Mesenchymal stem cell (in vitro differentiated cells and primary cell): ENCODE results near the gene CCNB1.

ENCODE experiments used
- DNase-seq: peaks from one replicate; pipeline ENCODE4 v3.0.0-alpha.2; 2013
- H2AFZ ChIP-seq: one replicate; pipeline ENCODE4 v1.6.1; 2013; ENCODE audit warnings: low read depth, mild to moderate bottlenecking, control low read depth, inconsistent platforms, low read length, moderate library complexity
- H2AK5ac ChIP-seq: 2 replicates; pipeline ENCODE4 v1.6.1; 2013; ENCODE audit warnings: low read length, moderate library complexity, mild to moderate bottlenecking, inconsistent platforms; ENCODE audit not compliant: severe bottlenecking
- H2BK120ac ChIP-seq: one replicate; pipeline ENCODE4 v1.6.1; 2013; ENCODE audit warnings: low read depth, mild to moderate bottlenecking, inconsistent platforms, low read length, moderate library complexity
- H2BK12ac ChIP-seq, 2 experiments: one replicate each; pipeline ENCODE4 v1.6.1; 2013; ENCODE audit warnings: inconsistent platforms in 2 of 2, low read length in 2 of 2, mild to moderate bottlenecking in 2 of 2, moderate library complexity in 2 of 2, control low read depth in 1 of 2
- H2BK15ac ChIP-seq: one replicate; pipeline ENCODE4 v1.6.1; 2013; ENCODE audit warnings: mild to moderate bottlenecking, low read depth, inconsistent platforms; ENCODE audit not compliant: poor library complexity, severe bottlenecking
- H2BK5ac ChIP-seq: 2 replicates; pipeline ENCODE4 v1.6.1; 2013; ENCODE audit warnings: low read depth, mild to moderate bottlenecking, low read length, control low read depth, inconsistent platforms; ENCODE audit not compliant: poor library complexity, severe bottlenecking
- H3K14ac ChIP-seq, 2 experiments: one replicate each; pipeline ENCODE4 v1.6.1; 2013; ENCODE audit warnings: inconsistent platforms in 2 of 2, low read length in 2 of 2, control low read depth in 1 of 2, mild to moderate bottlenecking in 1 of 2, moderate library complexity in 1 of 2
- H3K18ac ChIP-seq, 2 experiments: one replicate each; pipeline ENCODE4 v1.6.1; 2013; ENCODE audit warnings: inconsistent platforms in 2 of 2, low read length in 2 of 2, control low read depth in 1 of 2, low read depth in 1 of 2, mild to moderate bottlenecking in 1 of 2
- H3K23ac ChIP-seq, 2 experiments: one replicate each; pipeline ENCODE4 v1.6.1; 2013; ENCODE audit warnings: inconsistent platforms in 2 of 2, low read length in 2 of 2, mild to moderate bottlenecking in 2 of 2, moderate library complexity in 2 of 2, control low read depth in 1 of 2
- H3K27ac ChIP-seq: 2 replicates; pipeline ENCODE4 v1.5.1; 2013; ENCODE audit warnings: mild to moderate bottlenecking, moderate library complexity, low read length, control low read depth, inconsistent platforms; ENCODE audit not compliant: poor library complexity, severe bottlenecking
- H3K27me3 ChIP-seq, 2 experiments: 2 replicates each; pipeline versions ENCODE4 v1.6.1 to v1.7.0; 2013; ENCODE audit warnings: low read length in 2 of 2, mild to moderate bottlenecking in 2 of 2, moderate library complexity in 2 of 2, control low read depth in 1 of 2, inconsistent platforms in 1 of 2; ENCODE audit not compliant: control insufficient read depth in 1 of 2, insufficient read depth in 1 of 2
- H3K36me3 ChIP-seq, 2 experiments: 2 replicates each; pipeline versions ENCODE4 v1.6.1 to v1.7.0; 2013; ENCODE audit warnings: low read length in 2 of 2, control low read depth in 1 of 2, inconsistent platforms in 1 of 2, low read depth in 1 of 2, mild to moderate bottlenecking in 1 of 2; ENCODE audit not compliant: insufficient read depth in 2 of 2, control insufficient read depth in 1 of 2
- H3K4ac ChIP-seq, 2 experiments: one replicate each; pipeline ENCODE4 v1.6.1; 2013; ENCODE audit warnings: inconsistent platforms in 2 of 2, low read length in 2 of 2, mild to moderate bottlenecking in 2 of 2, moderate library complexity in 2 of 2, control low read depth in 1 of 2, low read depth in 1 of 2
- H3K4me1 ChIP-seq: 2 replicates; pipeline ENCODE4 v1.6.1; 2013; ENCODE audit warnings: low read depth, low read length, control low read depth; ENCODE audit not compliant: control insufficient read depth, insufficient read depth
- H3K4me2 ChIP-seq: 2 replicates; pipeline ENCODE4 v1.6.1; 2013; ENCODE audit warnings: low read length, mild to moderate bottlenecking, inconsistent platforms; ENCODE audit not compliant: poor library complexity, severe bottlenecking
- H3K4me3 ChIP-seq, 2 experiments: 2 replicates each; pipeline versions ENCODE4 v1.5.1 to v1.7.0; 2013; ENCODE audit warnings: low read length in 2 of 2, mild to moderate bottlenecking in 2 of 2, control low read depth in 1 of 2, low read depth in 1 of 2; ENCODE audit not compliant: insufficient read depth in 1 of 2
- H3K79me1 ChIP-seq: replicated peaks from 2 replicates; pipeline ENCODE4 v1.6.1; 2013; ENCODE audit warnings: mild to moderate bottlenecking, control low read depth, low read length, inconsistent platforms; ENCODE audit not compliant: poor library complexity, severe bottlenecking
- H3K9ac ChIP-seq: 2 replicates; pipeline ENCODE4 v1.7.0; 2013; ENCODE audit warnings: mild to moderate bottlenecking, low read length, moderate library complexity
- H3K9me3 ChIP-seq: 2 replicates; pipeline ENCODE4 v1.7.0; 2013; ENCODE audit warnings: mild to moderate bottlenecking, low read length; ENCODE audit not compliant: control insufficient read depth
- H4K8ac ChIP-seq: one replicate; pipeline ENCODE4 v1.6.1; 2013; ENCODE audit warnings: inconsistent platforms, mild to moderate bottlenecking, low read length, moderate library complexity
- H4K91ac ChIP-seq: one replicate; pipeline ENCODE4 v1.6.1; 2013; ENCODE audit warnings: mild to moderate bottlenecking, low read length, inconsistent platforms
- WGBS: methylation state at CpG from one replicate; pipeline ENCODE4 v1.1.7; 2013; ENCODE audit warnings: mixed read lengths; 5-methylcytosine and 5-hydroxymethylcytosine counted together

Gene CCNB1

GRCh38 chr5:69158039-69158438, 8.9 kb upstream of the CCNB1 start:
- 87% methylated on average over 3 of the region's 3 CpGs for WGBS
- H3K4me3 ChIP-seq = no peak overlapping the region
- no peaks in the 10 kb centered on the region for H3K9me3 ChIP-seq
- H2BK120ac ChIP-seq = no peak overlapping the region
- no peak overlapping the region for H3K27ac ChIP-seq
- no peak overlapping the region for H3K18ac ChIP-seq
- H4K91ac ChIP-seq = no peak overlapping the region
- H2AFZ ChIP-seq = no peak overlapping the region
- H2AK5ac ChIP-seq = no peak overlapping the region
- no peaks in the 10 kb centered on the region for H3K79me1 ChIP-seq
- H2BK12ac ChIP-seq = no peak overlapping the region
- H3K4me2 ChIP-seq = no peak overlapping the region
- H3K4ac ChIP-seq = no peak overlapping the region
- H3K9ac ChIP-seq = no peak overlapping the region
- no peak overlapping the region for H2BK15ac ChIP-seq
- no peak overlapping the region for H3K23ac ChIP-seq
- no peaks in the 10 kb centered on the region for H3K4me1 ChIP-seq
- H3K27me3 ChIP-seq = no peaks in the 10 kb centered on the region
- no peak overlapping the region for H4K8ac ChIP-seq
- no peak overlapping the region for H2BK5ac ChIP-seq
- H3K14ac ChIP-seq = no peak overlapping the region
- no peaks in the 10 kb centered on the region for H3K36me3 ChIP-seq
- DNase-seq = no peak

GRCh38 chr5:69160651-69161050, 6.3 kb upstream of the CCNB1 start:
- Histone ChIP-seq H3K9ac (no peak overlapping the region), H2AFZ (no peak overlapping the region), H3K4me1 (no peaks in the 10 kb centered on the region), H2BK15ac (no peak overlapping the region), H3K4ac (no peak overlapping the region), H3K9me3 (no peaks in the 10 kb centered on the region), H4K91ac (no peak overlapping the region), H2BK120ac (no peak overlapping the region), H3K79me1 (no peaks in the 10 kb centered on the region), H3K14ac (no peak overlapping the region), H2AK5ac (no peak overlapping the region), H4K8ac (no peak overlapping the region), H3K27ac (no peak overlapping the region), H2BK5ac (no peak overlapping the region), H3K36me3 (no peaks in the 10 kb centered on the region), H3K27me3 (no peaks in the 10 kb centered on the region), H3K4me2 (no peak overlapping the region), H3K18ac (no peak overlapping the region), H3K4me3 (no peak overlapping the region), H3K23ac (no peak overlapping the region), H2BK12ac (no peak overlapping the region)
- 95% methylated on average over 15 of the region's 16 CpGs for WGBS
- DNase-seq = no peak

GRCh38 chr5:69167493-69167855, 524 bp downstream of the CCNB1 start:
- H4K91ac ChIP-seq = peak overlapping the region; percentile 71
- no peak overlapping the region for H3K4ac ChIP-seq
- peak overlapping the region; percentile 91 for H2AFZ ChIP-seq
- peak overlapping the region in 1 of 2 experiments; percentile 48 for H3K18ac ChIP-seq
- peak overlapping the region; percentile 92 for H3K9ac ChIP-seq
- peak overlapping the region; percentile 83 to 94 for H3K4me3 ChIP-seq
- no peaks in the 10 kb centered on the region for H3K27me3 ChIP-seq
- peak; percentile 44 for DNase-seq
- no peak overlapping the region for H2BK15ac ChIP-seq
- H3K4me1 ChIP-seq = peaks cover 5% of the 10 kb centered on the region
- peak overlapping the region; percentile 92 for H3K4me2 ChIP-seq
- H2BK12ac ChIP-seq = no peak overlapping the region
- peak overlapping the region; percentile 61 for H3K27ac ChIP-seq
- H3K79me1 ChIP-seq = peaks cover 7% of the 10 kb centered on the region
- H2BK5ac ChIP-seq = no peak overlapping the region
- H3K9me3 ChIP-seq = no peaks in the 10 kb centered on the region
- peak overlapping the region; percentile 59 for H4K8ac ChIP-seq
- WGBS = 2% methylated on average over 11 of the region's 11 CpGs
- peak overlapping the region in 1 of 2 experiments; percentile 23 for H3K14ac ChIP-seq
- no peak overlapping the region for H2AK5ac ChIP-seq
- H3K23ac ChIP-seq = no peak overlapping the region
- H3K36me3 ChIP-seq = peaks cover 6 to 10% of the 10 kb centered on the region in 2 experiments
- H2BK120ac ChIP-seq = no peak overlapping the region

GRCh38 chr5:69167929-69168328, 979 bp downstream of the CCNB1 start:
- WGBS = 29% methylated on average over 8 of the region's 8 CpGs
- peaks cover 6 to 11% of the 10 kb centered on the region in 2 experiments for H3K36me3 ChIP-seq
- no peaks in the 10 kb centered on the region for H3K27me3 ChIP-seq
- H3K9me3 ChIP-seq = no peaks in the 10 kb centered on the region
- H3K14ac ChIP-seq = no peak overlapping the region
- no peak overlapping the region for H2AK5ac ChIP-seq
- peak overlapping the region; percentile 92 for H3K4me2 ChIP-seq
- H3K4me1 ChIP-seq = peaks cover 5% of the 10 kb centered on the region
- H3K23ac ChIP-seq = no peak overlapping the region
- H2BK12ac ChIP-seq = no peak overlapping the region
- H3K79me1 ChIP-seq = peaks cover 7% of the 10 kb centered on the region
- no peak overlapping the region for H2BK15ac ChIP-seq
- H3K4me3 ChIP-seq = peak overlapping the region; percentile 83 to 94
- DNase-seq = no peak
- no peak overlapping the region for H4K91ac ChIP-seq
- peak overlapping the region; percentile 34 for H3K27ac ChIP-seq
- H2BK120ac ChIP-seq = no peak overlapping the region
- no peak overlapping the region for H4K8ac ChIP-seq
- peak overlapping the region; percentile 92 for H3K9ac ChIP-seq
- H2AFZ ChIP-seq = peak overlapping the region; percentile 91
- H3K18ac ChIP-seq = peak overlapping the region in 1 of 2 experiments; percentile 38
- no peak overlapping the region for H3K4ac ChIP-seq
- H2BK5ac ChIP-seq = no peak overlapping the region
